NCI-H2227 (cell line): ENCODE results near the gene KCNMB2.

Experiments used
- DNase-seq: peaks from one replicate; lab custom pipeline; 2025; ENCODE audit not compliant: unreplicated experiment; lab: John Stamatoyannopoulos, UW

KCNMB2 gene

DNA sequence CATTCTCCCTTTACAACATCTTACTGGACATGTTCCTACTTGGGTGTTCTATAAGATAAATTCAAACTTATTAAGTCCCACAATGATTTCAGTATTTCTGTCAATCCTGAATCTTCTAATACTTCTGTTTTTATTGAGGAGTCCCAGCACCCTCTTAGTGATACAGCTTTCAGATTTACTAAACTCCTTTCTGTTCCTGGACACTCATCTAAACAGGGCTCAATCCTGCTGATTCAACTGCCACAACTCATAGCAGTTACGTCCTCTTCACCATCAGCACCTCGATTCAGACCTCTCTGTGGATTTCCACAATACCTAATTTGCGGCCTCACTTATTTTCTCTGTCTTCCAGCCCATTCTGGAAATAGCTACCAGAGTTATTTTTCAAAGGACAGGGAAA, 101.6 kb downstream of the KCNMB2 start:
- DNase-seq: no peak

DNA sequence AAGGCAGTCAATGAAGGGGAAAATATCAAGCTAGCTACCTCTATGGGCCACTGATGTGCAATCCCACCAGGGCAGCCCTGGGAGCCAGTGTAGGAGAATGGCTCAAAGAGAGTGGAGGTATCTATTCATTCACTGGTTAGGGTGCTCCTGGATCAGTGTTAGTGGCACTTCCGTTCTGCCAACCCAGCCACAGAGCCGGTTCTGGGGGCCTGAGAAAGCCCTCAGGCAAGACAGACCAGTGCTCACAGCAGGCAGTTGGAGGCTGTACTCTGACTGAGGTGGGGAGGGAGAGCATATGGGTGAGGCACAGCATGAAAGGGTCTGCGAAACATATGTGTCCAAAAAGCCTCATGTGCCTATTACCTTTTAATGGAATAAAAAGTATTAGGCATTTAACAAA, 109.3 kb downstream of the KCNMB2 start:
- no peak for DNase-seq

DNA sequence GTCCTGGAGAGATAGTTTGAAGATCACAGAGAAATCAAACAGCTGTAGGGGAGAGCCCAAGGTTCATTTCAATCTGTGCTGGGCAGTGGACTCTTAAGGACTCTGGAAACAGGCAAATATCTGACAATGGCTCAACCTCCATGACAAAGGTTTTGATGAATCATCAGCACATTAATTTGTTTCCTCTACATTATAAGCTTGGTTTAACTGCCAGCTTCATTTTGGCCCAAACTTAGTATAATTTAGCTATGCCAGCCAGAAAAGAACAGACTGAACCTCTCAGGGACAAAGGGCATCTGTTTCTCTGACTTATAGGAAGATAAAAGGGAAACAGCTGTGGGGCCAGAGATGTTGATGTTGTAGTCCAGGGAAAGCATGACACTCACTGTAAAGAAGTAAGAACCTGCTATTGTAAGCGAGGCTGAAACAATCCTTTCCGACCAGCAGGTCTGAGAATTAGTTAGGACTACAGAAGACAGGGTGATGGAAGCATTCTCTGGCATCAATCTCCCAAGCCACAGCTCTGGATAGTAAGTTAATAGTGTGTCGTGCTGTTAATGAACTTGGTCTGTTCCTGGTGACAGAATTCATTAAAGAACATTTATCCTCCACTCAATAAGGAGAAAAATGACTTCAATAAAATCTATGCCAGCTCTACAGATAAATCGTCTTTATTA, 110.1 kb downstream of the KCNMB2 start:
- no peak for DNase-seq

DNA sequence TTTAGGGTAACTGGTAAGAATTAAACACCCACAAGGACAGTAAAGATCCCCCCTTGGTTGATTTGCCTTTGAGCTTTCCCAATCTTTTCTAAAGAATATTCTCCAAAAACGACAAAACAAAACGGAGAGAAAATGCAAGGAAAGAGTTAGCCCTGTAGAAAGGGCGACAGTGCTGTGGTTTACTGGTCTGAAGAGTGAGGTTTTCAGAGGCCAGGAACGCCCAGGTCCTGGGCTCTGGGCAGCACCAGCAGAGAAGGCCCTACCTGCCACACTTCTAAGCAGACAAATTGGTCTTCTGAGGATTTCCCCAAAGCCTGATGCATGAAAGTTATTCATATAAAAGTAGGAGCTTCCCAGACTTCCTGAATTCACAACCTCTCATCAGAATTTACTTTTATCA, 119.3 kb downstream of the KCNMB2 start:
- DNase-seq: no peak

DNA sequence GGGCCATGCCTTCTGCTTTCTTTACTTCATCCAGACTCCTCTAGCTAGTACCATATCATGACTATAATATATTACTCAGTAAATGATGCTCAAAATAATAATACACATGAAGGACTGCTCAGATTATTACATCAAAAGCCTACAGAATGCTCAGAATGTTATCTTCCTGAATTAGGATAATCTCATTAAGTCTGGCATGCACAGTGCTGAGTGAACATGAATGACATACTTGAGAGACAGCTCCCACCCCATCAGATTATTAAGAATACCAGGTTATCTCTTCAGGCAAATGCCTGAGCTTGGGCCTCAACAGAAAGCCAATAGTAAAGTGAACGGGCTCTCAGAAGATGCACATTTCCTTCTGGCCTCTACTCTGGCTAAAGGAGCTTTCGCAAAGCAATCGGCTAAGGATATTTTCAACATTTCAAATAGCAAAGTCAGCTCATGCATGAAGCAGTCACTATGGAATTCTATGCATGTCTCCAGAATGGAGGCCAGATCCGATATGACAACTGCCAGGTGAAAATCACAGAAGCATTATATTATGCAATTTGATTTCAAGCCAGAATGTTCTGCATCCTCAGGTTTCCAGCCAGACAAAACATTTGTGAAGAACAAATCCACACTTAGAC, 122.6 kb downstream of the KCNMB2 start:
- DNase-seq: no peak

DNA sequence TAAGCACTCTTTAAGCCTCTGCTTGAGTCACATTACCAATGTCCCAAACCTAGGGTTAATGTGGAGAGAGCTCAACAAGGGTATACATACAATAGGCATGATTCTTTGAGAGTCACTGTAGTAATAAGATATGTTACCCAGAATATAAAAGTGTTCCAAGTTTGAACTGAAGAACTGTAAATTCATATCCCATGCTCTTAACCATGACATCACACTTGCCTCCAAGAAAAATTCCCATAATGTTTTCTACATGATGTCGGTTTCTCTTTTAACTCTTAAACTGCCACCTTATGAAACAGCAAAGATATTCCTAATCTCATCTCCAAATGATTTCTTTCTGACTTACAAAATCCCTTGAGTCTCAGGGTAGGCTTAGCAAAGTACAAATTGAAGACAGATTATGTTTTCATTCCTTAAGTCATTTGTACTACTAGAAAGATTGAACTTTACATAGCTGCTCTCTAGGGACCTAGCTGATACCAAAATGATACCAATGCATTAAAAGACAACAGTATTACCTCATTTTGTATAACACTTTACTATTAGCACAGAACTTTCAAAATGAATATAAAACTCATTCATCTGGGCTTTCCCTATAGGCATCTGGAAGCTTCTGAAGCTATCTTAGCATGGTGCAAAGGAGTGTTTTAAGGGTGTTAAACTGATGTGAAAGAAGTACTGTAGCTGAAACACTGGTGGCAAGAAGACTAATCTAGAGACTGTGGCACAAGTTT, 127.1 kb downstream of the KCNMB2 start:
- no peak for DNase-seq

DNA sequence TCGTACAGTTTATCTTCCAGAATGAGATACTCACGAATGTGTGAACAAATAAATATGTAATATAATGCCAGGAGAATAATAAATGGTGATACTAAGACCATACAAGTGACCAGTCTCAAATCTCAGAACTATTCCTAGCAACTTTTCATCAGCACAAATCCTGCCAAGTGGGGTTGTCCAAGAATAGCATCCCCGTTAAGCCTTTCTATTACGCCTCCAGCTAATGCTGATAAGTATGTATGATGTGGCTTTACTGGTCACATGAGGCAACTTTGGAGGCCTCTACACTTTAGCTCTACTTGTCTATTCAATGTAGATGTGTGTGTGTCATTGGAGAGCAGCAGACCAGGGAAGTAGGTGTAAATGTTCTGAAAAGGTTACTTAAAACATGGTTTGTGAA, 129.5 kb downstream of the KCNMB2 start:
- DNase-seq: no peak

DNA sequence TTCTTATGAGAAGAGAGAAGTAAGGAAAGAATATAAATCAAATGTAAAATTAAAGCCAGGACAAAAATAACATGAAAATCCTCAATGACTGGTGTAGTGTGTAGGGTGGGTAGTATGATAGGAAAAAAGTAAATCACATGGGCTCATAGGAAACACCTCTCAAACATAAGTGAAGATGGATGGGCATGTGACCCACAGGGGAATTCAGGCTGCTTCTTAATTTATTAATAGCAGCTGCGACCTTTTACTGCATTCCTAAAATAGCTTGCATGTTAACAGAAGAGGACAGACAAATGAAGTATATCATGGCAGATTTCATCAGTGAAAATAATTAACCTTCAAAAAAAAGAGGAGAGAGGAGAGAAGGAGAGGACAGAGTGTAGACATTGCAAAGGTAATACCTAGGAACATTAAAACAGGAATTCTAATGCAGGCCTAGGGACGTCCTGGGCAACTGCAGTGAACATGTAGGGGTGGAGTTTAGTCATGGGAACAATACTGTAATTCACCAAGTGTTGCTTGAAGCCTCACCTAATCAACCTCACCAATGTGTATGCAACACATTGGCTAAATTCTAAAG, 132.9 kb downstream of the KCNMB2 start:
- no peak for DNase-seq

DNA sequence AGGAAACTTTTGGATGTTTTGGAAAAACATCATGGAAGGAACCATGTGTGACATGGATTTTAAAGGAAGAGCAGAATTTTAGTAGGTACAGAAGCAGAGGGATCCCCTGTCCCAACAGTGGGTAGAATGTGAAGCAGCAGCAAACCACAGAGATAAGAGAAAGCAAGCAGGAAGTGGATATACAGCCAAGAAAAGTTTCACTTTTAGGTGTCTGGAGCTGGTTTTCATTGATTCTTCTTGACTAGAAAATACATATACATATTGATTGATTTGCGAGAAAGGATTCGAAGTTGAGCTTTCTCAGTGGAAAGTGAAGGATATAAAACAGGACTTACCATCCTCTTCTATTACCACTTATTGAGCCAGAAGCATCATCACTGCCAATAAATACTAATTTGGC, 133.5 kb downstream of the KCNMB2 start:
- DNase-seq: no peak

DNA sequence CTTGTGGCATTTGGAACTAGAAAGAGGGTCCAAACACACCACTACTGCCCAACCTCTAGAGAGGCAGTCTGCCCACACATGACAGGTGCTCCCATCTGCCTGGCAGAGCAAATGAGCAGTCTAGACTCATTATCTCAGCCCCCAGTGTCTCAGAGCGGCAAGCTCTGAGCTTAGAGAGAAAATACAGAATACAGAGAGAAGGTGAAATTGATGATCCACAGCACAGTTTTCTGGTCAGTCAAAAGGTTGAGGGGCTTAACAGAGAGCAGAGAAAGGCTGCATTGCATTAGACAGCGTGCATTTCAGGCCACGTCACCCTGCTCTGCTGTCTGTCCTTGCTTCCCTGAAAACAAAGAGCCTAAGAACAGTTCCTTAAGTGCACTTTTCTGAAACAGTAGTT, 135.1 kb downstream of the KCNMB2 start:
- no peak for DNase-seq

DNA sequence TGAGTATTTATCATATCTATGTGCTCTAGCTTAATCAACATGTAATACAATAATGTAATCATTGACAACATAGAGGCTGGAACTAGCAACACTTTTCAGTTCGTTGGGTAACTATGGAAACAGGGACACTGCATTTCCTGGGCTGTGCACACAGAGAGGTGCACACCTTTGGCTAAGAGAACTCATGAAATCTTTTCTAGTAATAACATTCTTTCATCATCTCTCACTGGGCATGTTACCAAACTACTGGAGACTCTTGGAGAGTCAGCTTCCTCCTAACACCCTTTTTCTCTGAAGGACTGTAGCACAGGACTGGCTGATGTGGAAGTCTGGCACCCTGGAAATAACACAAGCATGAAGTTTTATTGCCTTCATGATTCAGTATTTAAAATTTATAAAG, 135.6 kb downstream of the KCNMB2 start:
- no peak for DNase-seq

DNA sequence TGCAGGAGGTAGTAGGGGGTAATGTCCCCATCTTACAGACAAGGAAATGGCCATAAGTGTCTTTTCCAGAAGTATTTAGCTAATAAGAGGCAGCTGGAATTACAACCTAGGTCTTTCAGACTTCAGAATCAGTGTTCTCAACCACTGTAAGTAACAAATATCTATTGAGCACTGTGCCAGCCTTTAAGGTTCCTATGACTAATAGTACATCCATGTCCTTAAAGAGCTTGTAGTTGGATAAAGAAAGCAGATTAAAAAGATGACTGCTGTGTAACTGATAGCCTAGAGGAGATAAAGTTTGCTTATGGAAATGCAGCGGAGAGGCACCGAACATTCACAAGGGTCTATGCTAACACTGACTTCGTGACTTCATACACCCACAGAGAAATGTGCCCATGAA, 136.0 kb downstream of the KCNMB2 start:
- DNase-seq: no peak

DNA sequence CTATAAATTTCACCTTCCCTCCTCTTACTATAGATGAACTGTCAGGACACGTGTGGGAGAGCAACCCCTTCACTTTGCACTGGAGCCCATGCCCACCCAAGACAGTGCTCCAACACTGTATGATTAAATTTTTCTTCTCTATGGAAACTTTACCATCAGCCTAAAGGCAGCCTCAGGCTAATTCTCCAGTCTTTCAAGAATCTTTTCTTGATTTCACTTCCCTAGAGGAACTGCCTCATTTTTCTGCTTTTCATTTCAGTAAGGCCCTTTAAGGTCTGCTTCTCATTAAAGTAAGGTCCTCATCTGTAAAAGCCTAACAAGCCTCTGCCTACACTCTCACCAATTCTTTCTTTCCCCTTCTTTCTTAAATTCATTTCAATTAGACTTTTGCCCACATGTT, 137.3 kb downstream of the KCNMB2 start:
- DNase-seq: no peak

DNA sequence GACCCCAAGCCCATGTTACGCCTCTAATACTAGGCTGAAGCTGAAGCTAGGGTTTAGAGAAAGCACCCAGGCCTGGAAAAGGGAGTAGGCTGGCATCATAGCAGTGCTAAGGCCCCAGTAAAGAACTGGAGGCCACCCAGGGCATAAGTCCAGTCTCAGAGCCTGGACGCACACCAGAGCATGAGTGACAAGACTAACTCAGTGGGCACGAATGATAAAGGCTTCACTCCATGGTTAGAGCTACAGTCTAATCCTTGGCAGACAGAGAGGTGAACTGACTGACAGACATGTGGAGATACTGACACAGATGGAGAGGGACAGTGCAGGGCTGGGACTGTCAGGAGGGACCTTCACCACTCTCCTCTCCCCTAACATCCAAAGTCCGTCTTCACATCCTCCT, 139.8 kb downstream of the KCNMB2 start:
- no peak for DNase-seq

DNA sequence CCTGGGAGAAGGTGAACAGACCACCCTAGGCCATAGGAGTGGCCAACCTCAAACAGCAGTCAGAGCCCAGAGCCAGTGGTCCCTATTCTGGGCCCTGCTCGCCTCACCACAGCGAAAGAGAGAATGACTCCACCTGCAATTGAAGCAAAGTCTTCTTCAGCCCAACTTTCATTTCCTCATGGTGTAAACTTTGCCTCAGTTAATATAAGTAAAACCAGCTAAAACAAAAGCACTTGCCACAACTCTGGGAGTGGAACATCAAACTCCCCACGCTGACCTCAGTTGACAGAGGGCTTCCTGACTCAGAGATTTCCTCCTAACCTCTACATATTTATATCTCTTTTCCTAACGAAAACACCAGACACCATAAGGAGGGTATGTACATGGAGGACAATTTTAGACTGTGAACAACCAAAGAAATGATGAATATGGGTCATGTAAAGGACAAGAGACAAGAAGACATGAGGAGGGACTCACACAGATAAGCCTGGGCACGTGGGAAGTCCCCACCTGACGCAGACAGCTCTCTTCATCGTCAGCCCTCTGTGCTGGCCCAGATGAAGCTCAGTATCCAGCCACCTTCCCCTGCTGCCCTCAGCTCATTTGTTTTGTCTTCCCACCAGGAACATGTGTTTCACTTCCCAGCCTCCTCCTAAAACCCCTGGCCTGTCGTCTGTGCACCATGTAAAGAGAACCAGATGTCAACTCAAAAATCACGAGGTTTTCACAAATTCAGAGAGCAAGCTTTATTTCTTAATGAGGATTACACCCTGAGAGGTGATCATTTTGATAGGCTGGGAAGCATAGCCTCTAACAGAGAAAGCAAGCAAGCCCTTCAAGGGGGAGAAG, 140.9 kb downstream of the KCNMB2 start:
- DNase-seq: no peak

DNA sequence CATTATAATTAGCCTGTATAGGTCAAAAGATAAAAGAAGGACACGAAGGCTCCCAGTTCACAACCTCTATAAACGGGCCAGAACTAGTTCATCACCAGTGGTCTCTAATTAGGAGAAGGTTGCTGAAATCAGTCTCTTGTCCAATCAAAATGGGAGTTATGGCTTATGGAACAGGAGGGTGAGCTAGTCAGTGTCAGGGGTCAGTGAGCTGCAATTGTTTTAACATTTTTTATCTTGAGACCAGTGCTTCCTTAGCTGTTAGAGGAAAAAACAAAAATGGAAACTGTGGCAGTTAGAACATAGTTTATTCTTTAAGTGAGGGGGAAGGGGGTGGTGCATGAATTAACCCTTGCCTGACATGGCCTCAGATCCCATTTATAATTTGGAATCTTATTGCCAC, 141.7 kb downstream of the KCNMB2 start:
- no peak for DNase-seq

DNA sequence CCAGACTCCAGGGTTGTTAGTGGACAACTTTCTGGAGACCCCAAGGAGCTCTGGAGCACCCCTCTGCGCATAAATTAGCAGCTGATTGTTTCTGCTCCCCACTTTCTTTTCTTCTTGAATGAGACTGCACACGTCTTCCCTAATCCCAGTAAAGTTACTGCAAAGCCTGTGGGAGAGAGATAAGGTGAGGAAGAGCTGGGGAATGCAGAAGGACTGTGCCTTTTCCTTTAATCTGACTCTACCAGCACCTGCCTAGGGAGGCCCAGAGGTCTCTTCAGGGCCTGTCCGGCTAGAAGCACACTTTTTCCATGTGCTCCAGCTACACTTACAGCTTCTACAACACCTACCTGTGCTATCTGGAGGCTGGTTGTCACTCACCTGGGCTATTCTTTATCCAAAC, 143.8 kb downstream of the KCNMB2 start:
- DNase-seq: no peak

DNA sequence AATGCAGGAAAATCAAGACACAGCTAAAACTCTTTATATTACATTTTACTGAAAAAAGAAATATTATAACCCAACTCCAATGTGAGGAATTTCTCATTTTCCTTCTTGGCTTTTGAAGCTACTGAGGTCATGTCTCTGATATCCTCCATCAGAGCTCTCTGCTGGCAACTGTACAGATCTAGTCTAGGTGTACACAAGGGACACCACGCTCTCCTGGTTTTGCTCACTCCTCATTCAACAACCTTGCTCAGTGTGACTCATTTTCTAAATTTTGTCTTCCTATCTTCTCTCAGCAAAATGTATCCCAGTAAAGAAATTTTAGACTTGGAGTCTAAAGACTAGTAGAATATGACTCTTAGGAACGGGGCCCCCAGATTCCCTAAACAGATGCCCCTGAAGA, 144.3 kb downstream of the KCNMB2 start:
- DNase-seq: no peak

DNA sequence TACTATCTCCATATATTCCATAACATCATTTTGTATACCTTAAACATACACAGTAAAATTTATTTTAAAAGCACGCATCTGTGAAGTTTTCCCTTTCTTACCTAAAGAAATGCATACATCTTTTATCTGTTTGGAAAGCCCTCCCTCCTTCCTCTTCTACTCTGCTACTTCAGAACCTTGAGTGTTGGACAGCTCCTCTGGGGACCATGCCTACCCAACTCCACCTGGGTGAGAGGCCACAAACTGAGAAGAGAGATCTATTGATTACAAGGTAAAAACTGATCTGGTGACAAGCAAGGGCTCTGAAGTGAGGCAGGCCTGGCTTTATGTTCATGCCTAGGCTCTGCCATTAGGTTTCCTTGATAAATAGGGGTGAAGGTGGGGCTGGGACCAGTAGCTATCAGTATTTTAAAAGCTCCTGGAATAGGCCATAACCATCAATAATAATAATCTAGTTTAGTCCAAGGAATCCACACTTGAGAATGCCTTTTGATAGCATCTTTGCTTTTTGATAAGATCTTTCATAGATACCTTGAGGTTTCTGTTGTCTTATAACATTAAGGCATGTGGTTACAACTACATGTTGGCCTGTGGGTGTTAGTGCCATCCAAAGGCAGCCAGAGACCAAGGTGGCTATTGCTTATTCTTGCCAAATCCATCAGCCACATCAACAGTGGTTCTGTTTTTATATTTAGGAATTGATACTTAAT, 148.8 kb downstream of the KCNMB2 start:
- DNase-seq: no peak

DNA sequence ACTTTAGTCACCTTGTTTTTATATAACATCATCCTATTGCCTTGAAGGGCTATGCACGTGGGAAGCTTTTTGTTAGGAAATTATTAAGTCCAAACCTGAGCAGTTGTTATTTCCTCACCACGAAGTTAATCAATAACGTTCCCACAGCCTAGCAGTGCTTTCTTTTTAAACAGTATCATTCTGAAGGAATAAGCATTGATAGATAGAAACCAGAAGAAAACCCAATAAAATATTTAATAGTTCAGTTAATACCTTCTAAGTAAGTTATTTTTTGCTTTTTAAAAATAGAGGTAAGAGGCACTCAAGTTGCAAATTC, 149.3 kb downstream of the KCNMB2 start:
- DNase-seq: no peak

DNA sequence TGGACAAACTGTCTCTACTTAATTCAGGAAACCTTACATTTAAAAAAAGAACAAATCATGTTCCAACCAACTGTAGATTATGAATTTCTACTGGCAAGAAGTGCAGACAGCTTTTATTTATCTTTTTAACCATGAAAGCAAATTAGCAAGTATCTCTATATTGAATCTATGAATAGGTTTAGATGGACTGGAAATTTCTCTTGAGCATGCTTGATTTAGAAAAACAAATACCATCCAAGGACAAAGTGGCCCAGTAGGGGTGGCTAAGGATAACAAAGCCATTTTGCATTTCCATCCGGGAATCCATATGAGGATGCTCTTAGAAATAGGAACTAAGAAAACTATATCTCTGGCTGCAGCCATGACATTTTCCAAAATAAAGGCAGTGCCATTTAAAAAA, 150.6 kb downstream of the KCNMB2 start:
- no peak for DNase-seq
